HG02571 (cell line): ENCODE measurements around the gene PARP3.
"Not testable (repeated sequence)": the region's sequence is repeated elsewhere in the genome, so short reads cannot be mapped to it uniquely, and the experiment has no call there.

Experiments used
- ATAC-seq: cut with Tn5 transposase; IDR thresholded peaks from one replicate; pipeline ENCODE4 v1.9.1; 2021; ENCODE audit warnings: mild to moderate bottlenecking, moderate library complexity; ENCODE audit not compliant: unreplicated experiment

Gene PARP3

GRCh38 chr3:51941798-51942602 is at the start of gene PARP3, which contains the start of gene RRP9:
TSS of gene PARP3 (plus strand) at chr3:51942363. CDS start at chr3:51943356, 993 bp downstream.
TSS of gene RRP9 (minus strand) at chr3:51941904. CDS start at chr3:51941867, 37 bp downstream.
- peak; percentile 91 for ATAC-seq

- no peak for ATAC-seq
Measured at GRCh38 chr3:51894391-51894790, 47.8 kb upstream of the PARP3 start.

- ATAC-seq, result no peak
Measured at GRCh38 chr3:51894939-51895338, 47.2 kb upstream of the PARP3 start.

GRCh38 chr3:51896607-51897305 is 45.4 kb upstream of the PARP3 start:
- ATAC-seq, result no peak

GRCh38 chr3:51897391-51897790 is 44.8 kb upstream of the PARP3 start:
- no peak for ATAC-seq

- not testable (repeated sequence) for ATAC-seq
Measured at GRCh38 chr3:51900043-51900442, 42.1 kb upstream of the PARP3 start.

GRCh38 chr3:51902361-51902760 is 39.8 kb upstream of the PARP3 start:
- not testable (repeated sequence) for ATAC-seq

- no peak for ATAC-seq
Measured at GRCh38 chr3:51904034-51904823, 37.9 kb upstream of the PARP3 start.

- no peak for ATAC-seq
Measured at GRCh38 chr3:51908026-51908425, 34.1 kb upstream of the PARP3 start.

- no peak for ATAC-seq
Measured at GRCh38 chr3:51916418-51916817, 25.7 kb upstream of the PARP3 start.

- ATAC-seq, result no peak
Measured at GRCh38 chr3:51921081-51921578, 21.0 kb upstream of the PARP3 start.

GRCh38 chr3:51927061-51927977 is 14.8 kb upstream of the PARP3 start:
- ATAC-seq, result no peak

GRCh38 chr3:51928438-51928837 is 13.7 kb upstream of the PARP3 start:
- no peak for ATAC-seq

GRCh38 chr3:51928981-51929380 is 13.2 kb upstream of the PARP3 start:
- not testable (repeated sequence) for ATAC-seq

- ATAC-seq, result no peak
Measured at GRCh38 chr3:51929420-51930003, 12.7 kb upstream of the PARP3 start.

- ATAC-seq, result no peak
Measured at GRCh38 chr3:51930439-51930838, 11.7 kb upstream of the PARP3 start.

GRCh38 chr3:51931756-51932155 is 10.4 kb upstream of the PARP3 start:
- ATAC-seq, result no peak

GRCh38 chr3:51932471-51933370 is 9.4 kb upstream of the PARP3 start:
- no peak for ATAC-seq
